ENCODE results near the gene PTPRN2. TPM values are rescaled to one million over a fixed set of nuclear protein-coding genes. Genes with fewer than 3 reads are reported as not detected.
"Not testable (repeated sequence)": the region's sequence is repeated elsewhere in the genome, so short reads cannot be mapped to it uniquely, and the experiment has no call there.

PTPRN2 gene
- total RNA-seq, 1 donor from 2014 or later, result 15.4 TPM

- Mint-ChIP-seq H3K36me3 (no peaks in the 10 kb centered on the region), H3K4me1 (ENCODE audit: unreplicated experiment) (no peaks in the 10 kb centered on the region), H3K4me3 (no peak overlapping the region), H3K27me3 (peaks cover 8% of the 10 kb centered on the region), H3K27ac (no peak overlapping the region), H3K9me3 (no peaks in the 10 kb centered on the region)
- DNase-seq (ENCODE audit: extremely low spot score, unreplicated experiment), result no peak
- TF ChIP-seq CTCF (conservative IDR thresholded peaks at IDR 0.05), result no peak
These were observed 665.0 kb downstream of the PTPRN2 start for GRCh38 chr7:157922576-157922975.

GRCh38 chr7:157918326-157919080 is 669.1 kb downstream of the PTPRN2 start:
- H3K27ac Mint-ChIP-seq, result no peak overlapping the region
- no peak overlapping the region for H3K4me3 Mint-ChIP-seq
- peaks cover 4% of the 10 kb centered on the region for H3K9me3 Mint-ChIP-seq
- no peak for TF ChIP-seq CTCF (conservative IDR thresholded peaks at IDR 0.05)
- H3K27me3 Mint-ChIP-seq, result peaks cover 6% of the 10 kb centered on the region
- H3K4me1 Mint-ChIP-seq (ENCODE audit: unreplicated experiment), result peaks cover 4% of the 10 kb centered on the region
- no peaks in the 10 kb centered on the region for H3K36me3 Mint-ChIP-seq
- no peak for DNase-seq (ENCODE audit: extremely low spot score, unreplicated experiment)

- Mint-ChIP-seq H3K27me3 (peaks cover 3% of the 10 kb centered on the region), H3K9me3 (peaks cover 4% of the 10 kb centered on the region), H3K4me1 (ENCODE audit: unreplicated experiment) (peaks cover 4% of the 10 kb centered on the region), H3K36me3 (no peaks in the 10 kb centered on the region), H3K27ac (no peak overlapping the region), H3K4me3 (no peak overlapping the region)
- no peak for DNase-seq (ENCODE audit: extremely low spot score, unreplicated experiment)
- TF ChIP-seq CTCF (conservative IDR thresholded peaks at IDR 0.05), result no peak
These were observed 670.5 kb downstream of the PTPRN2 start for GRCh38 chr7:157916946-157917640.

GRCh38 chr7:157910446-157910845 is 677.2 kb downstream of the PTPRN2 start:
- no peak for DNase-seq (ENCODE audit: extremely low spot score, unreplicated experiment)
- TF ChIP-seq CTCF (conservative IDR thresholded peaks at IDR 0.05), result no peak
- Mint-ChIP-seq H3K36me3 (no peaks in the 10 kb centered on the region), H3K27ac (no peak overlapping the region), H3K9me3 (peaks cover 5% of the 10 kb centered on the region), H3K4me1 (ENCODE audit: unreplicated experiment) (no peaks in the 10 kb centered on the region), H3K27me3 (no peaks in the 10 kb centered on the region), H3K4me3 (no peak overlapping the region)

- not testable (repeated sequence) for H3K27me3 Mint-ChIP-seq; DNase-seq (ENCODE audit: extremely low spot score, unreplicated experiment); H3K4me1 Mint-ChIP-seq (ENCODE audit: unreplicated experiment); H3K9me3 Mint-ChIP-seq; H3K27ac Mint-ChIP-seq; H3K36me3 Mint-ChIP-seq; H3K4me3 Mint-ChIP-seq
These were observed 677.6 kb downstream of the PTPRN2 start for GRCh38 chr7:157910045-157910444.

GRCh38 chr7:157909370-157909769 is 678.3 kb downstream of the PTPRN2 start:
- DNase-seq (ENCODE audit: extremely low spot score, unreplicated experiment), result no peak
- no peak for TF ChIP-seq CTCF (conservative IDR thresholded peaks at IDR 0.05)

More at GRCh38 chr7:157909370-157909769, 678.3 kb downstream of the PTPRN2 start:
- no peak overlapping the region for H3K27ac Mint-ChIP-seq
- peaks cover 4% of the 10 kb centered on the region for H3K9me3 Mint-ChIP-seq
- no peaks in the 10 kb centered on the region for H3K27me3 Mint-ChIP-seq
- H3K4me3 Mint-ChIP-seq, result no peak overlapping the region
- no peaks in the 10 kb centered on the region for H3K4me1 Mint-ChIP-seq (ENCODE audit: unreplicated experiment)
- no peaks in the 10 kb centered on the region for H3K36me3 Mint-ChIP-seq

Data from type B pancreatic cell (in vitro differentiated cells).